Kidney (tissue), 14 donors: ENCODE data around the gene CLEC4F. TPM values are rescaled to one million over a fixed set of nuclear protein-coding genes. Genes with fewer than 3 reads are reported as not detected.

Source experiments
- DNase-seq, 5 donors: peaks; one replicate each; pipeline ENCODE4 v3.0.0-alpha.2; 2013 to 2020
- FAIRE-seq: peaks from 2 replicates; lab custom pipeline; 2012; peaks lifted over from hg19 to GRCh38; lab: Jason Lieb, UNC
- H3K27ac ChIP-seq, 2 donors: one replicate each; pipeline ENCODE4 v1.7.0; 2013; ENCODE audit warnings: low read depth in 2 of 2, low read length in 2 of 2, inconsistent platforms in 1 of 2
- H3K27me3 ChIP-seq: one replicate; pipeline ENCODE4 v1.7.1; 2013; ENCODE audit warnings: low read length, inconsistent platforms; ENCODE audit not compliant: control insufficient read depth, insufficient read depth
- H3K36me3 ChIP-seq, 3 donors: one replicate each; pipeline versions ENCODE4 v1.7.0 to v1.7.1; 2013; ENCODE audit warnings: low read length in 3 of 3, control low read depth in 1 of 3, inconsistent platforms in 1 of 3; ENCODE audit not compliant: insufficient read depth in 3 of 3, control insufficient read depth in 2 of 3
- H3K4me1 ChIP-seq, 3 donors: one replicate each; pipeline versions ENCODE4 v1.7.0 to v1.7.1; 2013; ENCODE audit warnings: low read length in 3 of 3, inconsistent platforms in 1 of 3, low read depth in 1 of 3; ENCODE audit not compliant: control insufficient read depth in 2 of 3, insufficient read depth in 2 of 3
- H3K4me3 ChIP-seq, 3 donors: one replicate each; pipeline versions ENCODE4 v1.7.0 to v1.8.1; 2013; ENCODE audit warnings: low read length in 3 of 3, control low read depth in 1 of 3, inconsistent platforms in 1 of 3
- H3K9ac ChIP-seq, 3 donors: one replicate each; pipeline versions ENCODE4 v1.7.0 to v1.7.1; 2013; ENCODE audit warnings: low read length in 3 of 3, control low read depth in 1 of 3, inconsistent platforms in 1 of 3
- H3K9me3 ChIP-seq, 3 donors: one replicate each; pipeline versions ENCODE4 v1.7.0 to v1.7.1; 2013; ENCODE audit warnings: low read length in 3 of 3, control low read depth in 1 of 3, inconsistent platforms in 1 of 3; ENCODE audit not compliant: control insufficient read depth in 2 of 3, insufficient read depth in 1 of 3
- intact Hi-C: fragments of 100-400 bp; cut with DNase I; formaldehyde crosslinking; loops from one replicate; pipeline ENCODE4 v1.11.1; 2022
- polyA plus RNA-seq: library from polyadenylated mRNA; stranded (reverse); fragments of 350-450 nt; fragmentation: Illumina TruSeq; extraction: RNeasy Lipid Tissue Mini Kit (QIAGEN cat#74804); gene quantifications from one replicate; pipeline ENCODE4 v1.2.3, GENCODE V29; 2014; ENCODE audit warnings: low read depth, low replicate concordance; ENCODE audit not compliant: insufficient read depth
- total RNA-seq: library from RNA; stranded (reverse); fragmentation: NEBNext Ultra II Directional; extraction: Animal tissue kit (Norgen Biotek cat#: 25700); gene quantifications from one replicate; pipeline ENCODE4 v1.2.1, GENCODE V29; 2021
- TF ChIP-seq, protein P1 (sequence below): IDR thresholded peaks from 3 replicates; pipeline ENCODE4 v1.5.1; 2012; ENCODE audit warnings: mild to moderate bottlenecking, moderate library complexity, borderline replicate concordance; ENCODE audit not compliant: insufficient read depth; ENCODE audit errors: extremely low read depth
- donor health status: control.
- donor health status: control.
- donor health status: control.
- donor health status: control.
- donor health status: control.
- donor health status: DM: yes; HTN: yes; CAD: no.
- donor health status: Normal renal cell carcinoma (clear cell type).

The CLEC4F gene
- total and polyA plus RNA-seq, 2 donors from 2014 or later = 0.72 TPM; not detected in 1

DNA sequence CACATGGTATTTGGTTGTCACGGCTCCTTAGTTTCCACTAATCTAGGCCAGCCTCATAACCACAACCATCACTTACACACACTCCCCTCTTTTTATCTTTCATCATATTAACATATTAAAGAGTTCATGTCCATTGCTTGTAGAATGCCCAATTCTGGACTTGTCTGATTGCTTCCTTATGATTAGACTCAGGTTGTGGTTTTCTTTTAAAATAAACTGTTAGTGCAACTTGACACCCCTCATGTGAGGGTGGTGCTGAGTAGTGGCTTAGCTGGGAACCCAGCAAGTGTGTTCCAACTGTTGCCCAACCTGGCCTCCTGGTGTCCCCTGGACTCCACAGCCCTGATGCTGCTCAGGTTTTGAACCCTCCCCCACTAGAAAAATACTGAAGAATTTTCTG, 35.3 kb upstream of the CLEC4F start:
- TF ChIP-seq, protein P1, sequence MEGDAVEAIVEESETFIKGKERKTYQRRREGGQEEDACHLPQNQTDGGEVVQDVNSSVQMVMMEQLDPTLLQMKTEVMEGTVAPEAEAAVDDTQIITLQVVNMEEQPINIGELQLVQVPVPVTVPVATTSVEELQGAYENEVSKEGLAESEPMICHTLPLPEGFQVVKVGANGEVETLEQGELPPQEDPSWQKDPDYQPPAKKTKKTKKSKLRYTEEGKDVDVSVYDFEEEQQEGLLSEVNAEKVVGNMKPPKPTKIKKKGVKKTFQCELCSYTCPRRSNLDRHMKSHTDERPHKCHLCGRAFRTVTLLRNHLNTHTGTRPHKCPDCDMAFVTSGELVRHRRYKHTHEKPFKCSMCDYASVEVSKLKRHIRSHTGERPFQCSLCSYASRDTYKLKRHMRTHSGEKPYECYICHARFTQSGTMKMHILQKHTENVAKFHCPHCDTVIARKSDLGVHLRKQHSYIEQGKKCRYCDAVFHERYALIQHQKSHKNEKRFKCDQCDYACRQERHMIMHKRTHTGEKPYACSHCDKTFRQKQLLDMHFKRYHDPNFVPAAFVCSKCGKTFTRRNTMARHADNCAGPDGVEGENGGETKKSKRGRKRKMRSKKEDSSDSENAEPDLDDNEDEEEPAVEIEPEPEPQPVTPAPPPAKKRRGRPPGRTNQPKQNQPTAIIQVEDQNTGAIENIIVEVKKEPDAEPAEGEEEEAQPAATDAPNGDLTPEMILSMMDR = no peak
- Histone ChIP-seq H3K36me3 (no peaks in the 10 kb centered on the region), H3K27ac (no peak overlapping the region), H3K9me3 (no peaks in the 10 kb centered on the region), H3K9ac (no peak overlapping the region), H3K4me3 (no peak overlapping the region), H3K27me3 (peaks cover 2% of the 10 kb centered on the region), H3K4me1 (no peaks in the 10 kb centered on the region)
- no peak for FAIRE-seq
- no peak for DNase-seq
- intact Hi-C loops = no loop called here

DNA sequence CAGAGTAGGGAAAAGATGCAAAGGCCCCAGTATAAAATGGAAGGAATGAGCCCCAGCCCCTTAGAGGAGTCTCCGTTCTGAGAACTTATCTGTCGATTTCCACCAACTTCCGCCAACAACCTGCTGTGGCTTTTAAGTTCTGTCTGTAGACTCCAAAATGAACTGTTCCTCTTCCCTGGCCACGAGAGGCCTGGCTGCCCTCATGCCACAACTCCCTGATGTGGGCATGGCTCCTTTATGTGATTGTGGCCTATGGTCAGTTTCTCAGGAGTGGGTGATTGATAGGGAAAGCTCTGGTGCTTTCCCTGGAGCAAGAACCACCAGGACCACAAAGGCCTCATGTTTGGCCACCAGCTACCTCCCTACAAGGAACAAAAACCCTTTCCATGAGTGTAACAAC, 34.0 kb upstream of the CLEC4F start:
- FAIRE-seq (no peak), DNase-seq (peak in 1 of 5 donors; percentile 19)
- no peaks in the 10 kb centered on the region for H3K4me1 ChIP-seq
- H3K36me3 ChIP-seq = no peaks in the 10 kb centered on the region
- TF ChIP-seq, protein P1 = no peak
- H3K27ac ChIP-seq = no peak overlapping the region
- H3K27me3 ChIP-seq = peaks cover 2% of the 10 kb centered on the region
- H3K9me3 ChIP-seq = no peaks in the 10 kb centered on the region
- intact Hi-C loops = no loop called here
- no peak overlapping the region for H3K9ac ChIP-seq
- H3K4me3 ChIP-seq = no peak overlapping the region

DNA sequence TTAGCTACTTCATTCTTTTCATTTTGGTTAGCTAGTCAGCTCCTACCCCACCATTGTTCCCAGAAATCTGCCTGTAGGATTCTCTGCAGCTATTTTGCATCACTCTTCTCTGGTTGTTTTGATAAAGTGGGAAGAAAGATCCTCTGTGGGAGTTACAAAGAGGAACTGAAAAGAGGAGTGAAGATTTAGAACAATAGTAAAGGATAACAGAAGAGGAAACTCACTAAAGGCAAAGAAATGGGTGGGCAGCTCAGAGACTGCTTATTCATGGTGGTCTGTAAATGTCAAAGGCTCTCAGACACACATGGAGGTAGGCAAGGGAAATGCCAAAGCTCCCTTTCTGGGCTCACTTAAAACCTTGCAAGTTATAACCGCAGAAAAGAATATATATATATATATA, 32.4 kb upstream of the CLEC4F start:
- H3K9ac ChIP-seq = no peak overlapping the region
- H3K27ac ChIP-seq = no peak overlapping the region
- no peaks in the 10 kb centered on the region for H3K36me3 ChIP-seq
- no peaks in the 10 kb centered on the region for H3K4me1 ChIP-seq
- H3K27me3 ChIP-seq = no peaks in the 10 kb centered on the region
- FAIRE-seq (no peak), DNase-seq (no peak)
- intact Hi-C loops = no loop called here
- TF ChIP-seq, protein P1 = no peak
- no peak overlapping the region for H3K4me3 ChIP-seq
- H3K9me3 ChIP-seq = no peaks in the 10 kb centered on the region

DNA sequence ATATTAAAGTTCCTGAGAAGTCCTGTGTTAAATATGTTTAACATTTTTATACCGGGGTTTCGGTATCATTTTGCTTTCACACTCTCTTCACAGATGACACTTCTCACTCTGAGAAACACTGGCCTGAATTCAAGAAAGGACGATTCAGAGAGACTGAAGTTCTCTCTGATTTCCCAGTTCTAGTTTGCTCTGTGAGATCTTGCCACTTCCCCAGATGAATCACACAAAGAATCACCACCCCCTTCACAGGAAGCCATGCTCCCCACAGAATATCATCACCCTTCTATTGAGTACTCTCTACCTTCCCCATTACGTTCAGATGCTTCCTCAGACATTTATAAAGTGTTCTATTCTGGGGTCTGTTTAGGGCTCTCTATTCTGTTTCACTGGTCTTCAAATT, 31.3 kb upstream of the CLEC4F start:
- no peaks in the 10 kb centered on the region for H3K36me3 ChIP-seq
- H3K27me3 ChIP-seq = no peaks in the 10 kb centered on the region
- TF ChIP-seq, protein P1 = no peak
- no peak for DNase-seq
- no peak overlapping the region for H3K4me3 ChIP-seq
- H3K9me3 ChIP-seq = no peaks in the 10 kb centered on the region
- no peaks in the 10 kb centered on the region for H3K4me1 ChIP-seq
- no peak overlapping the region for H3K9ac ChIP-seq
- H3K27ac ChIP-seq = no peak overlapping the region
- FAIRE-seq = no peak
- intact Hi-C loops = no loop called here
